HCT116 (cell line): ENCODE data around the gene ATP1A2.

ENCODE experiments used
- CTCF ChIP-seq, 3 experiments: fragments of 200-600 bp in 1 of 3; sonication (generic) in 1 of 3; IDR thresholded peaks in 2 of 3; conservative IDR thresholded peaks in 1 of 3; 2 replicates each; pipeline ENCODE4 v1.5.1; 2012 to 2017; ENCODE audit warnings: low read depth in 2 of 3, low read length in 2 of 3, antibody characterized with exemption in 1 of 3, borderline replicate concordance in 1 of 3, control low read depth in 1 of 3, mild to moderate bottlenecking in 1 of 3, mixed read lengths in 1 of 3, mixed run types in 1 of 3, moderate library complexity in 1 of 3; ENCODE audit not compliant: insufficient read depth in 1 of 3
- EGR1 ChIP-seq: IDR thresholded peaks from 2 replicates; pipeline ENCODE4 v1.6.1; 2012; ENCODE audit warnings: low read depth
- ELF1 ChIP-seq: IDR thresholded peaks from 2 replicates; pipeline ENCODE4 v1.6.1; 2012; ENCODE audit warnings: low read depth, borderline replicate concordance
- EZH2 ChIP-seq: fragments of 200-600 bp; sonication (generic); IDR thresholded peaks from 2 replicates; pipeline ENCODE4 v1.6.1; 2017; ENCODE audit warnings: antibody characterized with exemption, mixed run types
- EZH2phosphoT487 ChIP-seq: fragments of 200-600 bp; IDR thresholded peaks from 2 replicates; pipeline ENCODE4 v1.6.1; 2018; ENCODE audit warnings: antibody characterized with exemption, borderline replicate concordance
- JUND ChIP-seq: IDR thresholded peaks from 2 replicates; pipeline ENCODE4 v1.6.1; 2012
- POLR2A ChIP-seq: IDR thresholded peaks from 2 replicates; pipeline ENCODE4 v1.7.0; 2011; ENCODE audit warnings: borderline replicate concordance; ENCODE audit not compliant: insufficient read depth, insufficient read length; ENCODE audit errors: extremely low read depth
- POLR2AphosphoS5 ChIP-seq: IDR thresholded peaks from 2 replicates; pipeline ENCODE4 v1.6.1; 2011; ENCODE audit warnings: mild to moderate bottlenecking, low read depth, low read length, moderate library complexity
- SIN3A ChIP-seq: IDR thresholded peaks from 2 replicates; pipeline ENCODE4 v1.6.1; 2012; ENCODE audit warnings: low read depth
- SP1 ChIP-seq: IDR thresholded peaks from 2 replicates; pipeline ENCODE4 v1.6.1; 2012; ENCODE audit warnings: low read depth
- YY1 ChIP-seq: IDR thresholded peaks from 2 replicates; pipeline ENCODE4 v1.6.1; 2011; ENCODE audit warnings: low read length, low read depth, moderate library complexity, mild to moderate bottlenecking; ENCODE audit not compliant: insufficient replicate concordance; ENCODE audit errors: extremely low read depth
- ZFX ChIP-seq: fragments of 450-650 bp; IDR thresholded peaks from 2 replicates; pipeline ENCODE4 v1.6.1; 2017
- TF ChIP-seq, protein P1 (sequence below): IDR thresholded peaks from 2 replicates; pipeline ENCODE4 v1.6.1; 2012; ENCODE audit warnings: low read depth
- TF ChIP-seq, protein P2 (sequence below): IDR thresholded peaks from 2 replicates; pipeline ENCODE4 v1.6.1; 2012

- TF ChIP-seq JUND, result no peak
- no peak for TF ChIP-seq SIN3A
- no peak for TF ChIP-seq CTCF (IDR thresholded peaks at IDR 0.05 in 2 of 3, conservative IDR thresholded peaks at IDR 0.05 in 1 of 3; ENCODE audit: borderline replicate concordance in 1 of 3, insufficient read depth in 1 of 3, low read depth in 2 of 3, low read length in 2 of 3)
- TF ChIP-seq POLR2A, result no peak
- TF ChIP-seq ELF1, result no peak
- TF ChIP-seq YY1, result no peak
- no peak for TF ChIP-seq EZH2phosphoT487
- TF ChIP-seq, protein P1, sequence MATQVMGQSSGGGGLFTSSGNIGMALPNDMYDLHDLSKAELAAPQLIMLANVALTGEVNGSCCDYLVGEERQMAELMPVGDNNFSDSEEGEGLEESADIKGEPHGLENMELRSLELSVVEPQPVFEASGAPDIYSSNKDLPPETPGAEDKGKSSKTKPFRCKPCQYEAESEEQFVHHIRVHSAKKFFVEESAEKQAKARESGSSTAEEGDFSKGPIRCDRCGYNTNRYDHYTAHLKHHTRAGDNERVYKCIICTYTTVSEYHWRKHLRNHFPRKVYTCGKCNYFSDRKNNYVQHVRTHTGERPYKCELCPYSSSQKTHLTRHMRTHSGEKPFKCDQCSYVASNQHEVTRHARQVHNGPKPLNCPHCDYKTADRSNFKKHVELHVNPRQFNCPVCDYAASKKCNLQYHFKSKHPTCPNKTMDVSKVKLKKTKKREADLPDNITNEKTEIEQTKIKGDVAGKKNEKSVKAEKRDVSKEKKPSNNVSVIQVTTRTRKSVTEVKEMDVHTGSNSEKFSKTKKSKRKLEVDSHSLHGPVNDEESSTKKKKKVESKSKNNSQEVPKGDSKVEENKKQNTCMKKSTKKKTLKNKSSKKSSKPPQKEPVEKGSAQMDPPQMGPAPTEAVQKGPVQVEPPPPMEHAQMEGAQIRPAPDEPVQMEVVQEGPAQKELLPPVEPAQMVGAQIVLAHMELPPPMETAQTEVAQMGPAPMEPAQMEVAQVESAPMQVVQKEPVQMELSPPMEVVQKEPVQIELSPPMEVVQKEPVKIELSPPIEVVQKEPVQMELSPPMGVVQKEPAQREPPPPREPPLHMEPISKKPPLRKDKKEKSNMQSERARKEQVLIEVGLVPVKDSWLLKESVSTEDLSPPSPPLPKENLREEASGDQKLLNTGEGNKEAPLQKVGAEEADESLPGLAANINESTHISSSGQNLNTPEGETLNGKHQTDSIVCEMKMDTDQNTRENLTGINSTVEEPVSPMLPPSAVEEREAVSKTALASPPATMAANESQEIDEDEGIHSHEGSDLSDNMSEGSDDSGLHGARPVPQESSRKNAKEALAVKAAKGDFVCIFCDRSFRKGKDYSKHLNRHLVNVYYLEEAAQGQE, result no peak
- TF ChIP-seq EZH2, result no peak
- no peak for TF ChIP-seq POLR2AphosphoS5
- no peak for TF ChIP-seq EGR1
- no peak for TF ChIP-seq SP1
- TF ChIP-seq ZFX, result no peak
- TF ChIP-seq, protein P2, sequence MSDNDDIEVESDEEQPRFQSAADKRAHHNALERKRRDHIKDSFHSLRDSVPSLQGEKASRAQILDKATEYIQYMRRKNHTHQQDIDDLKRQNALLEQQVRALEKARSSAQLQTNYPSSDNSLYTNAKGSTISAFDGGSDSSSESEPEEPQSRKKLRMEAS, result no peak
Observed at GRCh38 chr1:160139840-160140239, 24.3 kb downstream of the ATP1A2 start.
